Inflammatory macrophage treated with lipopolysaccharide for 1 hour (primary cell): ENCODE measurements around the gene ACVR1B.

Experiments
- DNase-seq, 2 donors: peaks; one replicate each; pipeline ENCODE4 v3.0.0-alpha.2; 2020 to 2022

The ACVR1B gene

DNA sequence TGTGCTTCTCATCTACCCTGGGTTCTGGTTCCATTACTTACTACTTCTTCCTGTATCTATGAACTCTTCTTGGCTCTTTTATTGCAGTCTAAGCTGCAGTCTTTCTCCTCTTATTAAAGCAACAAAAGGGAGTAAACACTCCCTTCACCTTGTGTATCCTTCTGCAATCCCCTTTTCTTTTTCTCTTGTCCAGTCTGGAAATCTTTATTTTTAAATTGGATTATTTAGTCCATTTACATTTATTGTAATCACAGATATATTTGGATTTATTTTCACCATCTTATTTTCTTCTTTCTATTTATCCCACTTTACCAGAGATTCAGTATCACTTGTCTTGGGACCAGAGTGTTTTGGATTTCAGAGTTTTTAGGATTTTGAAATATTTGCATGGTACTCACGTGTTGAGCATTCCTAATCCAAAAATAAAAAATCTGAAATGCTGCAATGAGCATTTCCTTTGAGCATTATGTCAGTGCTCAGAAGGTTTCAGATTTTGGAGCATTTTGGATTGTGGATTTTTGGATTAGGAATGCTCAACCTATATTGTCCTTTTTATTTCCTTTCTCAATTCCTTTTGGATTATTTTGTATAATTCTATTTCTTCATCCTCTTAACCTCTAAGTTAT, 6.8 kb upstream of the ACVR1B start:
- no peak for DNase-seq

DNA sequence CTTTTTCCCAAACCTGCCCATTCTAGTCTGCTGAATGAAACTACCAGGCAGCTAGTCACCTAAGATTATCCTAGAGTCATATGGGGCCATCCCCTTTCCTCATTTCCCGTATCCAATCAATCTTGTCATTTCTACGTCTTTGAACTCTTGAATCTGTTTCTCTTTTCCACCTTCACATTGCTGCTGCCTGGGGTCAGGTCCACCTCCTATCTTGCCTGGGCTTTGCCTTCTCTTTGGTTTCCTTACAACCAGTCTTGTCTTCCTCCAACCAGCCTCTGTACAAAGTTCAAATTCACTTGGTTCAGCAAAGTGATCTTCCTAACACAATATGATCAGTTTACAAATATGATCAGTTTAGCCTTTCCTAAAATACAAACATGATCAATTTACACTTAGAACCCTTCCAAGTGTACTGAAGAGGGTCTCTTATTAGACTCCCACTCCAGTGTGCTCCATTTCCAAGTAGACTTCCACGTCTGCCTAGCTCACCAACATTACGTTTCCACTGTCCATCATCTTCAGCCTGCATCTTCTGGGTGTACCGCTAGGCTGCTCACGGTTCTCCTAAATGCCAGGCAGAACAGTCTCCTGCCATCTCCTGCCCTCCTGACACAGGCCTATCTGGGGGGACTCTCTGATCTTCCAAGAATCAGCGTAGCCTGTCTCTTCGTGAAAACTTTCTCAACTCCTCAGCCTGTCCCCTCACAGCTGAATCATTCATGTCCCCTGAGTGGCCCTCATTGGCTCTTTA, 4.1 kb upstream of the ACVR1B start:
- no peak for DNase-seq

GRCh38 chr12:51948066-51948465, 3.4 kb upstream of the ACVR1B start:
- DNase-seq, result no peak

GRCh38 chr12:51949342-51950030, 2.0 kb upstream of the ACVR1B start:
- no peak for DNase-seq

DNA sequence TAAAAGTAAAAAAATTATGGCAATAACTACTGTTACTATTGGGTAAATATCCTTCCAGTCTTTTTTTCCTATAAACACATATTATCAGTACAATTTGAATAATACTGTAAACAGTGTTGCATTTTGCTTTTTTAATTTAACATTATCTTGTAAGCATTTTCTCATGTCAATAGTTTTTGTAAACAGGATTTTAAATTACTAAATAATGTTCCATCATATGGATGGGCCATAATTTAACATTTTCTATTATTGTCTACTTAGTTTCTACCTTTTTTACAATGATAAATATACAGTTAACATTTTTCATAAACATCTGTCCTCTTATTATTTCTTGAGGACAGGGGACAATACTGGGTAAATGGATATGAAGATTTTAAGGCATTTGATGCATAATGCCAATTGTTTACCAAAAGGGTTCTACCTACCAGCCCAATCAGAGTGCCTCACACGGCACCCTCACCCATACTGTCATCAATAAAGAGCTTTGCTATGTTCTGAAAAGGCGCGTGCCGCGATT, 759 bp upstream of the ACVR1B start:
- DNase-seq, result no peak

DNA sequence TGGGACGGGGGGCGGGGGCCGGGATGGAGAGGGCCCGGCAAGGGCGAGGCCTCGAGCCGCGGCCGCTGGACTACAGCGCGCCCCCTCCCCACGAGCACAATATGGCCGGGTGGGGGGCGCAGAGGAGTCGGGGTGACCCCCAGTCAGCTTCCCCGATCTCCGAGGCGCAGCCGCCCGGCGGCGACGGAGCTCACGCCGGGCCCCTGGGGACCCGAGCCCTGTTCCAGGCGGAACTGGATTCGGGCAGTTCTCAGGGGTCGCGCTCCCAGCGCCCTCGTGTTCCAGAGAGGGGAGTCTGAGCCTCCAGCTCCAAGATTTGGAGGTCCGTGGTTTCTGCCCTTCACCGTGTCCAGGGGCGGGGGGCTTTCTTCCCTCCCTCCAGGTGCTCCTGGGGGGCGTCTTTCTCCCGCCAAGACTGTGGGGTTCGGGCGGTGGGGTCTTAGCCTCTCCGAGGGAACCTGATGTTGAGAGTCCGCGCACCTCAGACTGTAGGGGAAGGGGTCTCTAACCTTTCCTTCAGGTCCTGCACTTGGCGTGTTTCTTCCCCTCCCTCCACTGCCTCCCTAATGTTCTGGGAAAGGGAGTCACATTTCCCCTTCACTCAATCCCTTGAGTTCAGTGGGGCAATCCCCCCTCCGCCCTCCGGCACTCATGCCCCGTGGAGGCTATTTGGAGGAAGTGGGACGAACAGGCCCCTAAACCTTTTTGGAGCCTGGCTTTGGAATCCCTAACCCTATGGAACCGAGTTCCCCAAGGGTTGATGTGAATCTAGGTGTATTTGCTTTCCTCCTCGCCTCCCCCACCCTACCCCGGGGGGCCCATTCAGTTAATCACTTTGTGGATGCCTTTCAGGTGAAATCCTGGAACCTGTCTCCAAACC, 584 bp downstream of the ACVR1B start:
- peak; percentile 59 to 62 for DNase-seq

DNA sequence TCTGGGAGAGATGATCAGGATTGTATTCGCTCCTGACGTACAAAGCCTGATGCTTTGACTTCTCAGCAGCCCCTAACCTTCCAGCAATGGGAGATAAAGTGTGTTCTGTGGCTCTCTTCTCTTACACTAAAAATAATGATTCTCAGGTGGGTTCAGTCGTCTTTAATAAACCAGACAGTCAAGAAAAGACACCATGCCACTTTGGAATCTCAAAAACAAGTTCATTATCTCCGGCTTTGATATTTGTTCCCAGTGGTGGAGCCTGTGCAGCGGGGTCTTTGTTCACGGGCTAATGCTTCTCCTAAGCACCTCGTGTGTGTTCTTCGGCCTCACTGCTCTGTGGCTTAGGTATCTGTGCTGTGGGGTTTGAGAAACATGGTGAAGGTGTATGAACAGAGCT, 1.6 kb downstream of the ACVR1B start:
- no peak for DNase-seq

DNA sequence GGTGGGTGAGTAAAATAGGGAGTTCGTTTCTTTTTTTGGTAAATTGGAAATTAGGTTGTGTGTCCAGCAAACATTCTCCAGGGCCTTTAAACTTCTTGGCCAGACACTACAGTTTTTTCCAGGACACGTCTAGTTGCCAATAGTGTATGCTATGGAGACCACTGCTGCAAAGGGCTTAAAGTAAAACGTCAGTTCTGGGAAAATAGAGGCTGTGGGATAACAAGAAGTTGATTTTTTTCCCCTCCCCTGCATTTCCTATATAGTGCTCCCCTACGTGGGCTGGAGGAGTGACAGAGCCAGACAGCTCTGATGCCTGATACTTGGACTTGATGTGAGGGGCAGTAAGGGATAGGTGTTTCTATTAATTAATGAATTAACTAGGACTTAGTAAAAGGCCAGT, 2.4 kb downstream of the ACVR1B start:
- peak; percentile 48 to 69 for DNase-seq

GRCh38 chr12:51954561-51955361, 3.3 kb downstream of the ACVR1B start:
- peak; percentile 54 to 55 for DNase-seq

- no peak for DNase-seq
Measured at GRCh38 chr12:51955702-51956101, 4.2 kb downstream of the ACVR1B start.

DNA sequence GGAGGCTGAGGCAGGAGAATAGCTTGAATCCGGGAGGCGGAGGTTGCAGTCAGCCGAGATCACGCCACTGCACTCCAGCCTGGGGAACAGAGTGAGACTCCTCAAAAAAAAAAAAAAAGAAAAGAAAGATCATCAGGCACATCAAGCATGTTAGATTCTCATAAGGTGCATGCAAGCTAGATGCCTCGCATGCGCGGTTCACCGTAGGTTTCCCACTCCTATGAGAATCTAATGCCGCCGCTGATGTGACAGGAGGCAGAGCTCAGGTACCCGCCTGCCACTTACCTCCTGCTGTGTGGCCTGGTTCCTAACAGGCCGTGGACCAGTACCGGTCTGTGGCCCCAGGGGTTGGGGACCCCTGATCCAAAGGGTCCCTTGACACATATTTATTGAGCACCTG, 7.0 kb downstream of the ACVR1B start:
- DNase-seq, result no peak

DNA sequence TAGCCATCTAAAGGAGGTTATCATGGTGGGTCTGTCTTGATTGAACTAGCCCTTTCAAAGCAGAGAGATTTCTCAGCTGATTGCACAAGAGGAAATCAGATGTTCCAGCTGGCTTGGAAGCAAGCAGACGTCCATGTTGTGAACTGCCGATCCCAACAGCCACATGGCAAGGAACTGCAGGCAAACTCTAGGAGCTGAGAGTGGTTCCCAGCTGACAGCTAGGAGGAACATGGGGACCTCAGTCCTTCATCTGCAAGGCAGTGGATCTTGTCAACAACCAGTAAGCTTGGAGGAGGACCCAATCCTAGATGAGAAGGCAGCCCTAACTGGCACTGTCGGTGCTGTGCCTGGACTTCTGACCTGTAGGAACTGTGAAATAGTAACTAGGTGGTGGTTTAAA, 7.7 kb downstream of the ACVR1B start:
- no peak for DNase-seq

GRCh38 chr12:51959921-51960320, 8.4 kb downstream of the ACVR1B start:
- DNase-seq, result no peak

DNA sequence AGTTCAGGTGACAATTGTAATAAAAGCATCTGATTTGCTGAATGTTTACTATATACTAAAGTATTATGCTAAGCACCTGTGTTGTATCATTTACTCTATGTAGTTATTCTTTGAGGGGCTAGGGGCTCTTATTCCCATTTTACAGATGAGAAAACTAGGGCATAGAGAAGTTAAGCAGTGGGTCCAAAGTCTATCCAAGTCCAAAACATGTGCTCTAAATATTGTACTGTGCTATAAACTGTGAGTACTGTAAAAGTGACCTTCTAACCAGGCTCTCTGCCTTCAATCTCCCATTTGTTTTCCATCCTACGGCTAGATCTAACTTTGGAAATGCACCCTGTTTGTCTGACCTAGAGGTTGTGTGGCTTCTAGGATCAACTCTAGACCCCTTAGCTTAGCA, 9.0 kb downstream of the ACVR1B start:
- no peak for DNase-seq

- no peak for DNase-seq
Measured at GRCh38 chr12:51960890-51961289, 9.4 kb downstream of the ACVR1B start.

- DNase-seq, result no peak
Measured at GRCh38 chr12:51961834-51962233, 10.3 kb downstream of the ACVR1B start.

DNA sequence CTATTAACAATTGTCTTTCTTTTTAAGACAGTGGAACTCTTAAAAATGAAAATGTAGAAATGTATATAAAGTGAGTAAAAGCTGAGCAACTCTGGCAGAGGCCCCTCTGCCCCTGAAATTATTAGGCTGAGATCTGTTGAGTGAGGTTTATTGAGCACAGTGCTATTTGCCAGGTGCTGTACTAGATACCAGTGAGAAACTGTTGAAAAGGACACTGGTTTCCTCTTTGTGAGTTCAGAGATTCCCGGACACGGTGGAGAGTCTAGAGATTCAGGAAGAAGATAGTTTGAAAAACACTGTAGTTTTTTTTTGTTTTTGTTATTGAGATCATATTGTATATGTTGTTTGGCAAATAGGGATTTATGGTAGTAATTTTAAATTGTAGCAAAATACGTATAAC, 11.2 kb downstream of the ACVR1B start:
- DNase-seq, result no peak

GRCh38 chr12:51963477-51963876, 12.0 kb downstream of the ACVR1B start:
- no peak for DNase-seq

- no peak for DNase-seq
Measured at GRCh38 chr12:51969643-51970042, 18.1 kb downstream of the ACVR1B start.

DNA sequence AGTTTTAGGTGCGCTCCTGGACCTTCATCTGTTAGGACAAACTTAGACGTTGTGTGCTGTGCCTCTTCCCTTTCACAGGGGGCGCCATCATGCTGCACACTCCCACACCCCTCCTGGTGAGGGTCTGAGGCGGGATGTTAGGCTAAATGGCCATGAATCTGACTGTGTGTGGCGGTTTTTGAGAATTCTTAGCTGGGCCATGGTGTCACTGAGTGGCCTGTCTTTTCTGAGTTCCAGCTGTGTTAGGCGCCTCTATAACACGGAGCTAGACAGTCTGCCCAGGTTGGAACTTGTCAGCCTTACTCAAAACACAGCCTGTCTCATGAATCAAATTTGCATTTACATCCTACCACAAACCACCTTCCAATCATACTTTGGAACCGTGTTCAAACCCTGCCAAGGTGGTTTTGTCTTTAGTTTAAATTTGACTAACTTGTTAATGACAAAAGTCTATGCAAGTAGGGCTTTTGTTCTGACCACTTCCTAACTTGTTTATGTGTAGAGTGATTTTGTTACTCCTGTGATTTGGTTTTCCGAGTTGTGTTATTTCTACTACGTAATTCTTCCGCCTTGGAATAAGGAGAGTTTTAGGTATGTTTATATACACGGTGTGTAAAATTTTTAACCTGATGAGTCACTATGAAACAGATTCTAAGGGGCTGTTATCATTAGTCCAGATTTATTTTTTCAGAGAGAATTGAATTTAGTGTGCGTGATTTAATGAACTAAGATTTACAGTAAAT, 19.6 kb downstream of the ACVR1B start:
- DNase-seq, result no peak
